ENCODE results near the gene LATS2.

- TF ChIP-seq POLR2AphosphoS5 (IDR thresholded peaks at IDR 0.05) = no peak
- TF ChIP-seq, protein P1, sequence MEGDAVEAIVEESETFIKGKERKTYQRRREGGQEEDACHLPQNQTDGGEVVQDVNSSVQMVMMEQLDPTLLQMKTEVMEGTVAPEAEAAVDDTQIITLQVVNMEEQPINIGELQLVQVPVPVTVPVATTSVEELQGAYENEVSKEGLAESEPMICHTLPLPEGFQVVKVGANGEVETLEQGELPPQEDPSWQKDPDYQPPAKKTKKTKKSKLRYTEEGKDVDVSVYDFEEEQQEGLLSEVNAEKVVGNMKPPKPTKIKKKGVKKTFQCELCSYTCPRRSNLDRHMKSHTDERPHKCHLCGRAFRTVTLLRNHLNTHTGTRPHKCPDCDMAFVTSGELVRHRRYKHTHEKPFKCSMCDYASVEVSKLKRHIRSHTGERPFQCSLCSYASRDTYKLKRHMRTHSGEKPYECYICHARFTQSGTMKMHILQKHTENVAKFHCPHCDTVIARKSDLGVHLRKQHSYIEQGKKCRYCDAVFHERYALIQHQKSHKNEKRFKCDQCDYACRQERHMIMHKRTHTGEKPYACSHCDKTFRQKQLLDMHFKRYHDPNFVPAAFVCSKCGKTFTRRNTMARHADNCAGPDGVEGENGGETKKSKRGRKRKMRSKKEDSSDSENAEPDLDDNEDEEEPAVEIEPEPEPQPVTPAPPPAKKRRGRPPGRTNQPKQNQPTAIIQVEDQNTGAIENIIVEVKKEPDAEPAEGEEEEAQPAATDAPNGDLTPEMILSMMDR (IDR thresholded peaks at IDR 0.05) = no peak
- TF ChIP-seq POLR2A (IDR thresholded peaks at IDR 0.05; ENCODE audit: low read depth) = no peak
Measured at GRCh38 chr13:20989656-20990321, 71.6 kb downstream of the LATS2 start.

Measured in esophagus muscularis mucosa (tissue), 3 donors.